ENCODE data around the gene TMEM131.
"Not testable (repeated sequence)": the region's sequence is repeated elsewhere in the genome, so short reads cannot be mapped to it uniquely, and the experiment has no call there.

Gene TMEM131

GRCh38 chr2:97870396-97870843 lies 125.3 kb downstream of the TMEM131 start:
- DNase-seq = peak in 2 of 58 donors; percentile 2 to 4

GRCh38 chr2:97869722-97870346 lies 125.9 kb downstream of the TMEM131 start:
- DNase-seq = no peak

GRCh38 chr2:97868986-97869721 lies 126.6 kb downstream of the TMEM131 start:
- peak in 9 of 58 donors; percentile 2 to 20 (median 5) for DNase-seq

- DNase-seq = no peak
Observed at GRCh38 chr2:97863829-97864228, 131.9 kb downstream of the TMEM131 start.

- DNase-seq = no peak
Observed at GRCh38 chr2:97861177-97861576, 134.6 kb downstream of the TMEM131 start.

- no peak for DNase-seq
Observed at GRCh38 chr2:97858442-97858841, 137.3 kb downstream of the TMEM131 start.

GRCh38 chr2:97857553-97857952 lies 138.2 kb downstream of the TMEM131 start:
- no peak for DNase-seq

GRCh38 chr2:97853057-97853456 lies 142.7 kb downstream of the TMEM131 start:
- DNase-seq = not testable (repeated sequence)

- no peak for DNase-seq
Observed at GRCh38 chr2:97851172-97851571, 144.6 kb downstream of the TMEM131 start.

- DNase-seq = no peak
Observed at GRCh38 chr2:97849881-97850528, 145.7 kb downstream of the TMEM131 start.

GRCh38 chr2:97848306-97848705 lies 147.4 kb downstream of the TMEM131 start:
- DNase-seq = no peak

- not testable (repeated sequence) for DNase-seq
Observed at GRCh38 chr2:97846716-97847115, 149.0 kb downstream of the TMEM131 start.

GRCh38 chr2:97845818-97846217 lies 149.9 kb downstream of the TMEM131 start:
- DNase-seq = no peak

- no peak for DNase-seq
Observed at GRCh38 chr2:97845133-97845532, 150.6 kb downstream of the TMEM131 start.

GRCh38 chr2:97844311-97844859 lies 151.4 kb downstream of the TMEM131 start:
- DNase-seq = no peak

GRCh38 chr2:97840198-97840597 lies 155.6 kb downstream of the TMEM131 start:
- DNase-seq = no peak

GRCh38 chr2:97834610-97835009 lies 161.1 kb downstream of the TMEM131 start:
- no peak for DNase-seq

GRCh38 chr2:97831121-97831520 lies 164.6 kb downstream of the TMEM131 start:
- no peak for DNase-seq

GRCh38 chr2:97829255-97829654 lies 166.5 kb downstream of the TMEM131 start:
- not testable (repeated sequence) for DNase-seq

GRCh38 chr2:97827013-97827412 lies 168.7 kb downstream of the TMEM131 start:
- not testable (repeated sequence) for DNase-seq

GRCh38 chr2:97826266-97826847 lies 169.4 kb downstream of the TMEM131 start:
- DNase-seq = not testable (repeated sequence)

- DNase-seq = not testable (repeated sequence)
Observed at GRCh38 chr2:97824011-97824410, 171.7 kb downstream of the TMEM131 start.

Measured in anterior cingulate cortex (tissue), 58 donors.